ENCODE data around the gene HLX. TPM values are rescaled to one million over a fixed set of nuclear protein-coding genes. Genes with fewer than 3 reads are reported as not detected.

HLX gene
- total and polyA plus RNA-seq, 2 donors (not counting 1 experiment from before 2014, with no cell fraction given), result 8.2 to 22.3 TPM

GRCh38 chr1:220892997-220893700 is 13.9 kb downstream of the HLX start:
- Histone ChIP-seq H3K27me3 (ENCODE audit: control insufficient read depth, insufficient read depth, low read length) (no peaks in the 10 kb centered on the region), H3K9me3 (ENCODE audit: control insufficient read depth, insufficient read depth, low read depth, low read length) (no peaks in the 10 kb centered on the region), H3K27ac (ENCODE audit: insufficient read depth, low read length) (no peak overlapping the region), H3K36me3 (ENCODE audit: control insufficient read depth, insufficient read depth, low read length) (no peaks in the 10 kb centered on the region), H3K4me2 (ENCODE audit: extremely low read depth, insufficient read depth, low read length) (no peak overlapping the region), H4K20me1 (ENCODE audit: control insufficient read depth, extremely low read depth, insufficient read depth, low read length) (no peaks in the 10 kb centered on the region), H3K9ac (ENCODE audit: insufficient read depth, low read length) (no peak overlapping the region), H3K79me2 (ENCODE audit: control insufficient read depth, insufficient read depth, low read length) (no peaks in the 10 kb centered on the region), H3K4me3 (replicated peaks in 1 of 4; ENCODE audit: control extremely low read depth in 1 of 4, insufficient read depth in 1 of 4, low read depth in 3 of 4, low read length in 4 of 4) (no peak overlapping the region), H3K4me1 (ENCODE audit: control insufficient read depth, extremely low read depth, insufficient read depth, low read length) (no peaks in the 10 kb centered on the region), H2AFZ (ENCODE audit: low read length) (no peak overlapping the region)
- DNase-seq (ENCODE audit: low read depth in 2 of 2), result no peak
- TF ChIP-seq EZH2 (IDR thresholded peaks at IDR 0.05; ENCODE audit: low read length, missing control alignments) (no peak), CTCF (conservative IDR thresholded peaks at IDR 0.05 in 1 of 2, IDR thresholded peaks at IDR 0.05 in 1 of 2; ENCODE audit: low read depth in 1 of 2, low read length in 2 of 2) (no peak)

DNA sequence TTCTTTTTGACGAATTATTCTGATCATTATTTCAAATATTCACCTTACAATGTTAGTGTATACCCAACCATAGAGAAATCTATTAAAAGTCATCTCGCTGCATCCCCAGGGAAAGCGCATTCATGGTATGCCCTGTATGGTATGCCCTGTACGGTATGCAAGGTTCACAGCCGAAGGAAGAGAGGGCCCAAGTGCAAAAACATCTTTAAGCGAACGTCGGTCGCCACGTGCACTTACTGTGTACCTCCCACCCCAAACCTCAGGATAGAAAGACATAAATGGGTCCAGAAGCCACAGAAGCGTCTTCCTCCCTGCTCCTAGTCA is 14.4 kb downstream of the HLX start:
- Histone ChIP-seq H3K4me2 (ENCODE audit: extremely low read depth, insufficient read depth, low read length) (no peak overlapping the region), H2AFZ (ENCODE audit: low read length) (no peak overlapping the region), H3K36me3 (ENCODE audit: control insufficient read depth, insufficient read depth, low read length) (no peaks in the 10 kb centered on the region)

More for the DNA sequence above, 14.4 kb downstream of the HLX start:
- no peak for DNase-seq (ENCODE audit: low read depth in 2 of 2)
- no peaks in the 10 kb centered on the region for H4K20me1 ChIP-seq (ENCODE audit: control insufficient read depth, extremely low read depth, insufficient read depth, low read length)
- no peak for TF ChIP-seq CTCF (conservative IDR thresholded peaks at IDR 0.05 in 1 of 2, IDR thresholded peaks at IDR 0.05 in 1 of 2; ENCODE audit: low read depth in 1 of 2, low read length in 2 of 2)
- TF ChIP-seq EZH2 (IDR thresholded peaks at IDR 0.05; ENCODE audit: low read length, missing control alignments), result no peak
- peak overlapping the region in 2 of 4 experiments; percentile 20 for H3K4me3 ChIP-seq (replicated peaks in 1 of 4; ENCODE audit: control extremely low read depth in 1 of 4, insufficient read depth in 1 of 4, low read depth in 3 of 4, low read length in 4 of 4)
- H3K27ac ChIP-seq (ENCODE audit: insufficient read depth, low read length), result no peak overlapping the region
- H3K27me3 ChIP-seq (ENCODE audit: control insufficient read depth, insufficient read depth, low read length), result no peaks in the 10 kb centered on the region
- H3K79me2 ChIP-seq (ENCODE audit: control insufficient read depth, insufficient read depth, low read length), result no peaks in the 10 kb centered on the region
- H3K9ac ChIP-seq (ENCODE audit: insufficient read depth, low read length), result no peak overlapping the region
- no peaks in the 10 kb centered on the region for H3K9me3 ChIP-seq (ENCODE audit: control insufficient read depth, insufficient read depth, low read depth, low read length)
- H3K4me1 ChIP-seq (ENCODE audit: control insufficient read depth, extremely low read depth, insufficient read depth, low read length), result no peaks in the 10 kb centered on the region
